GM18951 (cell line): ENCODE measurements around the gene JPH2.
"Not testable (repeated sequence)": the region's sequence is repeated elsewhere in the genome, so short reads cannot be mapped to it uniquely, and the experiment has no call there.

Source experiments
- POLR2A ChIP-seq: IDR thresholded peaks from 4 replicates; pipeline ENCODE4 v1.6.1; 2011; ENCODE audit warnings: mild to moderate bottlenecking; ENCODE audit not compliant: insufficient read length, insufficient read depth; ENCODE audit errors: extremely low read depth
- in situ Hi-C: fragments of 300-500 bp; cut with MboI; formaldehyde crosslinking; loops from one replicate; pipeline ENCODE4 v1.12.0; 2022; ENCODE audit warnings: low sequenced_read_pairs, mixed read lengths, inconsistent platforms; ENCODE audit not compliant: unreplicated experiment

The JPH2 gene

GRCh38 chr20:44145131-44145775 lies 41.7 kb downstream of the JPH2 start:
- in situ Hi-C loops = no loop called here
- no peak for TF ChIP-seq POLR2A

GRCh38 chr20:44143936-44144335 lies 43.1 kb downstream of the JPH2 start:
- in situ Hi-C loops = no loop called here
- TF ChIP-seq POLR2A = no peak

- in situ Hi-C loops = no loop called here
- TF ChIP-seq POLR2A = no peak
These were observed 44.6 kb downstream of the JPH2 start for GRCh38 chr20:44142413-44142812.

GRCh38 chr20:44141873-44142272 lies 45.1 kb downstream of the JPH2 start:
- TF ChIP-seq POLR2A = no peak
- in situ Hi-C loops = no loop called here

GRCh38 chr20:44138867-44139266 lies 48.1 kb downstream of the JPH2 start:
- in situ Hi-C loops = no loop called here
- TF ChIP-seq POLR2A = no peak

GRCh38 chr20:44137266-44137801 lies 49.7 kb downstream of the JPH2 start:
- in situ Hi-C loops = no loop called here
- no peak for TF ChIP-seq POLR2A

GRCh38 chr20:44136579-44137265 lies 50.3 kb downstream of the JPH2 start:
- no peak for TF ChIP-seq POLR2A
- in situ Hi-C loops = no loop called here

- in situ Hi-C loops = no loop called here
- TF ChIP-seq POLR2A = no peak
These were observed 51.4 kb downstream of the JPH2 start for GRCh38 chr20:44135417-44136204.

- in situ Hi-C loops = no loop called here
- TF ChIP-seq POLR2A = no peak
These were observed 52.0 kb downstream of the JPH2 start for GRCh38 chr20:44135012-44135412.

GRCh38 chr20:44133424-44133823 lies 53.6 kb downstream of the JPH2 start:
- TF ChIP-seq POLR2A = no peak
- in situ Hi-C loops = no loop called here

GRCh38 chr20:44131704-44132103 lies 55.3 kb downstream of the JPH2 start:
- in situ Hi-C loops = no loop called here
- TF ChIP-seq POLR2A = no peak

- in situ Hi-C loops = no loop called here
- TF ChIP-seq POLR2A = no peak
These were observed 56.9 kb downstream of the JPH2 start for GRCh38 chr20:44129911-44130718.

GRCh38 chr20:44129300-44129699 lies 57.7 kb downstream of the JPH2 start:
- in situ Hi-C loops = not testable (repeated sequence)

GRCh38 chr20:44126445-44126844 lies 60.5 kb downstream of the JPH2 start:
- in situ Hi-C loops = no loop called here

More at GRCh38 chr20:44126445-44126844, 60.5 kb downstream of the JPH2 start:
- no peak for TF ChIP-seq POLR2A
